WTC11 (cell line): ENCODE results near the gene SUSD6. TPM values are rescaled to one million over a fixed set of nuclear protein-coding genes. Genes with fewer than 3 reads are reported as not detected.

Experiments used
- ATAC-seq: fragments of 200-7000 bp; cut with Tn5 transposase; 2 replicates; pipeline ENCODE4 v1.10.0; 2021; ENCODE audit warnings: mild to moderate bottlenecking, moderate library complexity
- CTCF ChIA-PET: fragments of 300-600 bp; sonication (Branson Sonifier 250); formaldehyde crosslinking; loops from one replicate; lab custom pipeline; 2021; ENCODE audit warnings: antibody characterized with exemption; lab: Charles Lee
- POLR2A ChIA-PET: fragments of 350-600 bp; sonication (Branson Sonifier 250); formaldehyde crosslinking; loops from one replicate; lab custom pipeline; 2021; ENCODE audit warnings: antibody characterized with exemption; lab: Charles Lee
- DNase-seq: peaks from one replicate; pipeline ENCODE4 v3.0.0; 2021; ENCODE audit warnings: low spot score
- H3K27ac Mint-ChIP-seq: 2 replicates; pipeline ENCODE4 v1.8.0; 2021; ENCODE audit warnings: mixed read lengths
- H3K27me3 Mint-ChIP-seq: 2 replicates; pipeline ENCODE4 v1.8.0; 2021; ENCODE audit warnings: low read depth, mild to moderate bottlenecking, moderate library complexity, mixed read lengths
- H3K36me3 Mint-ChIP-seq: 2 replicates; pipeline ENCODE4 v1.8.0; 2021; ENCODE audit warnings: mixed read lengths
- H3K4me1 Mint-ChIP-seq: 2 replicates; pipeline ENCODE4 v1.8.0; 2022; ENCODE audit warnings: mixed read lengths
- H3K4me3 Mint-ChIP-seq: 2 replicates; pipeline ENCODE4 v1.8.0; 2021; ENCODE audit warnings: mild to moderate bottlenecking, moderate library complexity, mixed read lengths
- H3K9me3 Mint-ChIP-seq: 2 replicates; pipeline ENCODE4 v1.8.0; 2021; ENCODE audit warnings: mixed read lengths
- AR ChIP-seq: fragments of 250-450 bp; sonication (Bioruptor Pico); IDR thresholded peaks from 2 replicates; pipeline ENCODE4 v1.9.0; 2021; ENCODE audit warnings: mild to moderate bottlenecking
- ATF6 ChIP-seq: sonication (generic); formaldehyde crosslinking; IDR thresholded peaks from 2 replicates; pipeline ENCODE4 v1.8.1; 2023; ENCODE audit warnings: mild to moderate bottlenecking, missing genetic modification reagents
- ELF4 ChIP-seq: sonication (generic); formaldehyde crosslinking; IDR thresholded peaks from 2 replicates; pipeline ENCODE4 v1.8.1; 2022; ENCODE audit warnings: low read depth, mild to moderate bottlenecking, moderate library complexity, missing genetic modification reagents
- ERG ChIP-seq: fragments of 250-450 bp; sonication (Bioruptor Pico); IDR thresholded peaks from 2 replicates; pipeline ENCODE4 v1.8.0; 2021; ENCODE audit warnings: mild to moderate bottlenecking
- ETV6 ChIP-seq: sonication (generic); formaldehyde crosslinking; IDR thresholded peaks from 2 replicates; pipeline ENCODE4 v1.8.1; 2022; ENCODE audit warnings: mild to moderate bottlenecking, missing genetic modification reagents
- FOXP4 ChIP-seq: sonication (generic); formaldehyde crosslinking; IDR thresholded peaks from 2 replicates; pipeline ENCODE4 v1.8.0; 2022; ENCODE audit warnings: mild to moderate bottlenecking, missing genetic modification reagents
- IRF1 ChIP-seq: sonication (generic); formaldehyde crosslinking; IDR thresholded peaks from 2 replicates; pipeline ENCODE4 v1.8.0; 2023; ENCODE audit warnings: missing genetic modification reagents
- JAZF1 ChIP-seq: fragments of 250-450 bp; sonication (Bioruptor Pico); IDR thresholded peaks from 2 replicates; pipeline ENCODE4 v1.9.0; 2021; ENCODE audit warnings: moderate library complexity, mild to moderate bottlenecking, inconsistent platforms
- NFE2L1 ChIP-seq: sonication (generic); formaldehyde crosslinking; IDR thresholded peaks from 2 replicates; pipeline ENCODE4 v1.8.1; 2023; ENCODE audit warnings: missing genetic modification reagents
- NFYB ChIP-seq: sonication (generic); formaldehyde crosslinking; conservative IDR thresholded peaks from 2 replicates; pipeline ENCODE4 v1.8.0; 2022; ENCODE audit warnings: low read depth, missing genetic modification reagents
- NR1H2 ChIP-seq: sonication (generic); formaldehyde crosslinking; IDR thresholded peaks from 2 replicates; pipeline ENCODE4 v1.9.0; 2021; ENCODE audit warnings: mild to moderate bottlenecking, moderate library complexity, missing genetic modification reagents
- NR3C1 ChIP-seq: sonication (generic); formaldehyde crosslinking; conservative IDR thresholded peaks from 2 replicates; pipeline ENCODE4 v1.8.1; 2023; ENCODE audit warnings: low read depth, mild to moderate bottlenecking, missing genetic modification reagents
- SMAD4 ChIP-seq: sonication (generic); formaldehyde crosslinking; IDR thresholded peaks from 2 replicates; pipeline ENCODE4 v1.8.0; 2022; ENCODE audit warnings: mild to moderate bottlenecking, missing genetic modification reagents
- SP1 ChIP-seq: sonication (generic); formaldehyde crosslinking; conservative IDR thresholded peaks from 2 replicates; pipeline ENCODE4 v1.8.1; 2022; ENCODE audit warnings: missing genetic modification reagents
- USF1 ChIP-seq: sonication (generic); formaldehyde crosslinking; IDR thresholded peaks from 2 replicates; pipeline ENCODE4 v1.8.0; 2022; ENCODE audit warnings: mild to moderate bottlenecking, missing genetic modification reagents
- ZBTB21 ChIP-seq: sonication (generic); formaldehyde crosslinking; IDR thresholded peaks from 2 replicates; pipeline ENCODE4 v1.8.1; 2023; ENCODE audit warnings: mild to moderate bottlenecking, missing genetic modification reagents, borderline replicate concordance
- ZNF138 ChIP-seq: sonication (generic); formaldehyde crosslinking; conservative IDR thresholded peaks from 2 replicates; pipeline ENCODE4 v1.8.1; 2022; ENCODE audit warnings: mild to moderate bottlenecking, moderate library complexity, missing genetic modification reagents
- ZNF219 ChIP-seq: sonication (generic); formaldehyde crosslinking; IDR thresholded peaks from 2 replicates; pipeline ENCODE4 v1.8.0; 2023; ENCODE audit warnings: missing genetic modification reagents, mild to moderate bottlenecking, borderline replicate concordance
- ZNF263 ChIP-seq: sonication (generic); formaldehyde crosslinking; IDR thresholded peaks from 2 replicates; pipeline ENCODE4 v1.8.1; 2022; ENCODE audit warnings: low read depth, mild to moderate bottlenecking, moderate library complexity, missing genetic modification reagents
- ZNF425 ChIP-seq: fragments of 250-450 bp; sonication (Bioruptor Pico); conservative IDR thresholded peaks from 2 replicates; pipeline ENCODE4 v1.9.0; 2021; ENCODE audit warnings: mild to moderate bottlenecking
- ZNF671 ChIP-seq: fragments of 250-450 bp; sonication (Bioruptor Pico); IDR thresholded peaks from 2 replicates; pipeline ENCODE4 v1.8.0; 2021; ENCODE audit warnings: mild to moderate bottlenecking
- total RNA-seq: library from RNA; stranded (reverse); gene quantifications from 3 replicates; pipeline ENCODE4 v1.2.3, GENCODE V29; 2021

SUSD6 gene
- total RNA-seq, 1 experiment from 2014 or later = 10.1 TPM

- TF ChIP-seq NR3C1 (CRISPR knock-in tag) = no peak
- TF ChIP-seq ELF4 = no peak
- no peak for TF ChIP-seq IRF1 (CRISPR knock-in tag)
- no peak for TF ChIP-seq SMAD4 (CRISPR knock-in tag)
- TF ChIP-seq USF1 = 0 out of 2 replicates have a peak, but pooled peaks have one; percentile 33
- 0 out of 2 replicates have a peak, but pooled peaks have one; percentile 34 for TF ChIP-seq ZBTB21 (CRISPR knock-in tag)
- no peak for TF ChIP-seq ZNF263
- no peak for TF ChIP-seq ZNF219 (CRISPR knock-in tag)
- no peak for TF ChIP-seq NR1H2 (CRISPR knock-in tag)
Observed at GRCh38 chr14:69711881-69712560, 100.6 kb downstream of the SUSD6 start (continued).

GRCh38 chr14:69712599-69713088 is 101.2 kb downstream of the SUSD6 start:
- H3K27ac Mint-ChIP-seq = peak overlapping the region; percentile 97
- ATAC-seq (peak; percentile 64), DNase-seq (peak; percentile 45)
- H3K4me3 Mint-ChIP-seq = peak overlapping the region; percentile 21; the same call in 1 of the 2 replicates
- ChIA-PET CTCF (interaction anchor here (0.8 to 2.7 kb wide), 9 partner anchors 14 to 214 kb away, joined by 3 to 19 read pairs (median 4); partner anchors contain the start of gene CCDC177), POLR2A (interaction anchor here (0.8 to 1.1 kb wide), 3 partner anchors 54 to 139 kb away, joined by 3 to 5 read pairs (median 3); partner anchors contain the start of gene SRSF5)
- H3K4me1 Mint-ChIP-seq = peaks cover 72% of the 10 kb centered on the region
- H3K9me3 Mint-ChIP-seq = no peaks in the 10 kb centered on the region
- no peaks in the 10 kb centered on the region for H3K36me3 Mint-ChIP-seq
- H3K27me3 Mint-ChIP-seq = no peaks in the 10 kb centered on the region
- TF ChIP-seq NFYB (CRISPR knock-in tag) (no peak), JAZF1 (no peak), NFE2L1 (CRISPR knock-in tag) (0 out of 2 replicates have a peak, but pooled peaks have one; percentile 51), ZNF138 (CRISPR knock-in tag) (no peak), ATF6 (CRISPR knock-in tag) (no peak), SP1 (peak; percentile 39; the same call in 1 of the 2 replicates), AR (CRISPR knock-in tag) (no peak), ERG (no peak), FOXP4 (CRISPR knock-in tag) (peak; percentile 78), ZNF425 (no peak), ZNF671 (CRISPR knock-in tag) (no peak), ZBTB21 (CRISPR knock-in tag) (no peak), ETV6 (peak; percentile 60; the same call in 1 of the 2 replicates)
